ENCODE measurements around the gene WASHC2C.
"Not testable (repeated sequence)": the region's sequence is repeated elsewhere in the genome, so short reads cannot be mapped to it uniquely, and the experiment has no call there.

The WASHC2C gene

GRCh38 chr10:45819552-45819951 is 92.5 kb downstream of the WASHC2C start (continued):
- TF ChIP-seq BCL6B (tag by site-specific recombination; IDR thresholded peaks at IDR 0.05), result no peak

- H3K4me3 ChIP-seq (ENCODE audit: low read depth, low read length); H3K36me3 ChIP-seq (ENCODE audit: control insufficient read depth in 2 of 2, insufficient read depth in 1 of 2, low read length in 2 of 2); CTCF ChIA-PET; H3K4me1 ChIP-seq (ENCODE audit: control insufficient read depth, insufficient read depth, low read length); H3K9me3 ChIP-seq (ENCODE audit: control insufficient read depth, insufficient read depth, low read depth, low read length); POLR2A ChIA-PET; H3K27ac ChIP-seq (ENCODE audit: extremely low read depth, low read depth, low read length): not testable (repeated sequence)
- peak; percentile 67; the same call in 1 of the 2 replicates for TF ChIP-seq ZNF664 (tag by site-specific recombination; IDR thresholded peaks at IDR 0.05)
Measured at GRCh38 chr10:45820107-45820830, 93.2 kb downstream of the WASHC2C start.

GRCh38 chr10:45822918-45823317 is 95.9 kb downstream of the WASHC2C start:
- H3K27ac ChIP-seq (ENCODE audit: extremely low read depth, low read depth, low read length); H3K4me3 ChIP-seq (ENCODE audit: low read depth, low read length); H3K4me1 ChIP-seq (ENCODE audit: control insufficient read depth, insufficient read depth, low read length); POLR2A ChIA-PET; CTCF ChIA-PET; H3K9me3 ChIP-seq (ENCODE audit: control insufficient read depth, insufficient read depth, low read depth, low read length); H3K36me3 ChIP-seq (ENCODE audit: control insufficient read depth in 2 of 2, insufficient read depth in 1 of 2, low read length in 2 of 2): not testable (repeated sequence)

Data from HEK293 (cell line).